SK-MEL-5 (cell line): ENCODE data around the gene GLT1D1. TPM values are rescaled to one million over a fixed set of nuclear protein-coding genes. Genes with fewer than 3 reads are reported as not detected.
"Not testable (repeated sequence)": the region's sequence is repeated elsewhere in the genome, so short reads cannot be mapped to it uniquely, and the experiment has no call there.

ENCODE experiments used
- DNase-seq: peaks from one replicate; pipeline ENCODE4 v3.0.0-alpha.2; 2016; ENCODE audit warnings: low read depth, low spot score
- in situ Hi-C: cut with HindIII; loops from 2 replicates; pipeline ENCODE4 v1.10.0; 2016; ENCODE audit warnings: low sequenced_read_pairs, high pct_unique_total_duplicates, low pct_unique_long_range_greater_than_20kb
- polyA plus RNA-seq, 2 experiments: library from polyadenylated mRNA; depleted of rRNA; stranded (reverse); fragments of >200 nt; gene quantifications; 2 replicates each; pipeline ENCODE4 v1.2.3, GENCODE V29; 2015
- total RNA-seq: library from RNA; depleted of rRNA; stranded (reverse); fragments of >200 nt; shearing (Covaris generic); gene quantifications from 2 replicates; pipeline ENCODE4 v1.2.3, GENCODE V29; 2014; rRNA removed

The GLT1D1 gene
- total RNA-seq, result 0.05 TPM in 1 of 2 replicates, not detected in the other
- 0.05 TPM in 1 of 2 replicates, not detected in the other for polyA plus RNA-seq (2015; cell fraction: cytosol; rRNA removed)
- polyA plus RNA-seq (2015; cell fraction: nucleus; rRNA removed), result 0.09 TPM in 1 of 2 replicates, not detected in the other

GRCh38 chr12:128852885-128853599, at the start of gene GLT1D1:
GLT1D1 (plus strand) TSS chr12:128853478; CDS start chr12:128853582, 104 bp downstream.
- in situ Hi-C loops, result no loop called here

GRCh38 chr12:128803788-128804187, 49.5 kb upstream of the GLT1D1 start:
- in situ Hi-C loops, result no loop called here
- no peak for DNase-seq

More at GRCh38 chr12:128852885-128853599, at the start of gene GLT1D1:
- no peak for DNase-seq

- no peak for DNase-seq
- in situ Hi-C loops, result no loop called here
Observed at GRCh38 chr12:128804762-128805161, 48.5 kb upstream of the GLT1D1 start.

GRCh38 chr12:128805406-128805805, 47.9 kb upstream of the GLT1D1 start:
- in situ Hi-C loops, DNase-seq: not testable (repeated sequence)

- no peak for DNase-seq
- in situ Hi-C loops, result no loop called here
Observed at GRCh38 chr12:128806573-128806972, 46.7 kb upstream of the GLT1D1 start.

- no peak for DNase-seq
- in situ Hi-C loops, result no loop called here
Observed at GRCh38 chr12:128807161-128807724, 46.0 kb upstream of the GLT1D1 start.

GRCh38 chr12:128808651-128809050, 44.6 kb upstream of the GLT1D1 start:
- no peak for DNase-seq
- in situ Hi-C loops, result no loop called here

- in situ Hi-C loops, result no loop called here
- no peak for DNase-seq
Observed at GRCh38 chr12:128810182-128811127, 42.8 kb upstream of the GLT1D1 start.

- DNase-seq, result no peak
- in situ Hi-C loops, result no loop called here
Observed at GRCh38 chr12:128811806-128812205, 41.5 kb upstream of the GLT1D1 start.

- no peak for DNase-seq
- in situ Hi-C loops, result no loop called here
Observed at GRCh38 chr12:128813392-128813791, 39.9 kb upstream of the GLT1D1 start.

GRCh38 chr12:128813883-128814282, 39.4 kb upstream of the GLT1D1 start:
- in situ Hi-C loops, result no loop called here
- no peak for DNase-seq

- DNase-seq, result no peak
- in situ Hi-C loops, result no loop called here
Observed at GRCh38 chr12:128814411-128815261, 38.6 kb upstream of the GLT1D1 start.

- DNase-seq, result no peak
- in situ Hi-C loops, result no loop called here
Observed at GRCh38 chr12:128815779-128816642, 37.3 kb upstream of the GLT1D1 start.

GRCh38 chr12:128816643-128816920, 36.7 kb upstream of the GLT1D1 start:
- in situ Hi-C loops, result no loop called here
- no peak for DNase-seq

GRCh38 chr12:128817111-128818015, 35.9 kb upstream of the GLT1D1 start:
- DNase-seq, result peak; percentile 76
- in situ Hi-C loops, result no loop called here
